OCI-LY3 (cell line): ENCODE measurements around the gene ARHGAP15.

Experiments
- H2AFZ ChIP-seq: fragments of 200-600, 300-600 bp; shearing (Covaris generic); 2 replicates; pipeline ENCODE4 v1.6.0; 2014; ENCODE audit warnings: antibody characterized with exemption, low read depth, low read length
- H3K27ac ChIP-seq: fragments of 200-600, 300-600 bp; sonication (generic); 2 replicates; pipeline ENCODE4 v1.5.1; 2014; ENCODE audit warnings: mild to moderate bottlenecking, low read length, moderate library complexity, mixed read lengths
- H3K27me3 ChIP-seq: fragments of 200-600, 300-600 bp; sonication (generic); 2 replicates; pipeline ENCODE4 v1.6.1; 2014; ENCODE audit warnings: low read depth, low read length, mixed read lengths
- H3K36me3 ChIP-seq: fragments of 200-600, 300-600 bp; sonication (generic); replicated peaks from 2 replicates; pipeline ENCODE3; 2014; ENCODE audit warnings: low read depth, low read length, mixed read lengths
- H3K4me1 ChIP-seq: fragments of 300-600, 200-600 bp; sonication (generic); 2 replicates; pipeline ENCODE4 v1.6.1; 2014; ENCODE audit warnings: low read length, mixed read lengths
- H3K4me2 ChIP-seq: fragments of 200-600, 300-600 bp; sonication (generic); 2 replicates; pipeline ENCODE4 v1.6.1; 2014; ENCODE audit warnings: low read length, mixed read lengths
- H3K4me3 ChIP-seq: fragments of 300-600, 200-600 bp; sonication (generic); 2 replicates; pipeline ENCODE4 v1.5.1; 2014; ENCODE audit warnings: antibody characterized with exemption, mild to moderate bottlenecking, low read length, moderate library complexity
- H3K79me2 ChIP-seq: fragments of 300-600, 200-600 bp; shearing (Covaris generic); 2 replicates; pipeline ENCODE4 v1.6.1; 2014; ENCODE audit warnings: mild to moderate bottlenecking, low read length, mixed read lengths
- H3K9ac ChIP-seq: fragments of 300-600, 200-600 bp; shearing (Covaris generic); 2 replicates; pipeline ENCODE4 v1.6.0; 2014; ENCODE audit warnings: mild to moderate bottlenecking, low read length, moderate library complexity
- H3K9me3 ChIP-seq: fragments of 200-600, 300-600 bp; shearing (Covaris generic); 2 replicates; pipeline ENCODE4 v1.6.1; 2014; ENCODE audit warnings: low read length, mixed read lengths; ENCODE audit not compliant: insufficient read depth
- H4K20me1 ChIP-seq: fragments of 200-600, 300-600 bp; sonication (generic); 2 replicates; pipeline ENCODE4 v1.6.1; 2016; ENCODE audit warnings: low read length, mixed read lengths; ENCODE audit not compliant: insufficient read depth
- CTCF ChIP-seq: fragments of 200-600, 300-600 bp; sonication (generic); IDR thresholded peaks from 2 replicates; pipeline ENCODE4 v1.5.1; 2014; ENCODE audit warnings: antibody characterized with exemption, low read length, low read depth
- EZH2phosphoT487 ChIP-seq: fragments of 200-600 bp; shearing (Covaris generic); IDR thresholded peaks from 2 replicates; pipeline ENCODE4 v1.6.1; 2018; ENCODE audit warnings: antibody characterized with exemption, mixed run types, low read depth

ARHGAP15 gene

GRCh38 chr2:143210446-143210819 is 81.2 kb downstream of the ARHGAP15 start:
- Histone ChIP-seq H4K20me1 (no peaks in the 10 kb centered on the region; the same call in 1 of the 2 replicates), H3K36me3 (peaks cover 14% of the 10 kb centered on the region), H3K27ac (no peak overlapping the region), H3K4me1 (no peaks in the 10 kb centered on the region), H3K79me2 (no peaks in the 10 kb centered on the region), H3K4me2 (no peak overlapping the region), H3K27me3 (no peaks in the 10 kb centered on the region), H2AFZ (no peak overlapping the region), H3K9me3 (no peaks in the 10 kb centered on the region), H3K4me3 (no peak overlapping the region), H3K9ac (no peak overlapping the region)
- TF ChIP-seq EZH2phosphoT487 (no peak), CTCF (no peak)

- Histone ChIP-seq H4K20me1 (peaks cover 7% of the 10 kb centered on the region; the same call in 1 of the 2 replicates), H3K4me3 (no peak overlapping the region), H3K4me2 (no peak overlapping the region), H3K27me3 (no peaks in the 10 kb centered on the region), H3K27ac (no peak overlapping the region), H2AFZ (no peak overlapping the region), H3K9me3 (no peaks in the 10 kb centered on the region), H3K79me2 (no peaks in the 10 kb centered on the region), H3K9ac (no peak overlapping the region), H3K36me3 (no peaks in the 10 kb centered on the region), H3K4me1 (no peaks in the 10 kb centered on the region)
- TF ChIP-seq EZH2phosphoT487: no peak
Measured at GRCh38 chr2:143217512-143218115, 88.4 kb downstream of the ARHGAP15 start.

- Histone ChIP-seq H3K79me2 (no peaks in the 10 kb centered on the region), H3K36me3 (no peaks in the 10 kb centered on the region), H3K27me3 (no peaks in the 10 kb centered on the region), H3K4me2 (no peak overlapping the region), H3K9ac (no peak overlapping the region), H3K9me3 (no peaks in the 10 kb centered on the region), H3K4me1 (no peaks in the 10 kb centered on the region), H2AFZ (no peak overlapping the region), H3K27ac (no peak overlapping the region), H3K4me3 (no peak overlapping the region), H4K20me1 (peaks cover 7% of the 10 kb centered on the region; the same call in 1 of the 2 replicates)
- TF ChIP-seq CTCF: no peak
- no peak for TF ChIP-seq EZH2phosphoT487
Measured at GRCh38 chr2:143218621-143219020, 89.4 kb downstream of the ARHGAP15 start.

- Histone ChIP-seq H3K27ac (no peak overlapping the region), H3K4me1 (no peaks in the 10 kb centered on the region), H3K9me3 (no peaks in the 10 kb centered on the region), H2AFZ (no peak overlapping the region), H3K79me2 (no peaks in the 10 kb centered on the region), H3K9ac (no peak overlapping the region), H3K36me3 (no peaks in the 10 kb centered on the region), H4K20me1 (peaks cover 7% of the 10 kb centered on the region; the same call in 1 of the 2 replicates), H3K4me3 (no peak overlapping the region), H3K4me2 (no peak overlapping the region), H3K27me3 (no peaks in the 10 kb centered on the region)
- TF ChIP-seq CTCF (no peak), EZH2phosphoT487 (no peak)
Measured at GRCh38 chr2:143219266-143219665, 90.0 kb downstream of the ARHGAP15 start.
